Liver (tissue), 9 donors: ENCODE measurements around the gene HOXC10. TPM values are rescaled to one million over a fixed set of nuclear protein-coding genes. Genes with fewer than 3 reads are reported as not detected.

Experiments used
- DNase-seq: peaks from one replicate; pipeline ENCODE4 v3.0.0-alpha.2; 2017; ENCODE audit warnings: low spot score
- H3K27ac ChIP-seq, 2 donors: one replicate each; pipeline ENCODE4 v1.7.0; 2013; ENCODE audit warnings: inconsistent platforms in 2 of 2, low read length in 2 of 2, control low read depth in 1 of 2, low read depth in 1 of 2, mild to moderate bottlenecking in 1 of 2
- H3K27me3 ChIP-seq, 4 donors: one replicate each; pipeline versions ENCODE4 v1.6.1 to v1.7.0; 2013; ENCODE audit warnings: low read length in 3 of 4, inconsistent platforms in 1 of 4, mild to moderate bottlenecking in 1 of 4, moderate library complexity in 1 of 4; ENCODE audit not compliant: control insufficient read depth in 4 of 4, insufficient read depth in 4 of 4
- H3K36me3 ChIP-seq, 4 donors: one replicate each; pipeline versions ENCODE4 v1.6.1 to v1.7.0; 2013; ENCODE audit warnings: low read length in 3 of 4, mild to moderate bottlenecking in 3 of 4, low read depth in 1 of 4, moderate library complexity in 1 of 4; ENCODE audit not compliant: control insufficient read depth in 4 of 4, insufficient read depth in 3 of 4
- H3K4me1 ChIP-seq, 4 donors: one replicate each; pipeline versions ENCODE4 v1.6.1 to v1.7.0; 2013; ENCODE audit warnings: low read length in 3 of 4, mild to moderate bottlenecking in 3 of 4, moderate library complexity in 1 of 4; ENCODE audit not compliant: control insufficient read depth in 4 of 4, insufficient read depth in 4 of 4
- H3K4me3 ChIP-seq, 3 donors: one replicate each; pipeline versions ENCODE4 v1.6.1 to v1.7.0; 2013; ENCODE audit warnings: low read length in 3 of 3, control low read depth in 1 of 3, low read depth in 1 of 3, mild to moderate bottlenecking in 1 of 3
- H3K9ac ChIP-seq, 2 donors: one replicate each; pipeline ENCODE4 v1.7.0; 2013; ENCODE audit warnings: low read length in 2 of 2, mild to moderate bottlenecking in 2 of 2, moderate library complexity in 2 of 2, control low read depth in 1 of 2, low read depth in 1 of 2
- H3K9me3 ChIP-seq, 4 donors: one replicate each; pipeline versions ENCODE4 v1.6.1 to v1.7.0; 2013; ENCODE audit warnings: low read length in 3 of 4; ENCODE audit not compliant: control insufficient read depth in 4 of 4
- EGR1 ChIP-seq, 2 donors: IDR thresholded peaks; 2 replicates each; pipeline ENCODE4 v1.6.1; 2016 to 2018; ENCODE audit warnings: antibody characterized with exemption in 2 of 2, low read depth in 2 of 2
- FOXA1 ChIP-seq: IDR thresholded peaks from 2 replicates; pipeline ENCODE4 v1.6.1; 2016; ENCODE audit warnings: antibody characterized with exemption
- FOXA2 ChIP-seq: IDR thresholded peaks from 2 replicates; pipeline ENCODE4 v1.6.1; 2016; ENCODE audit warnings: antibody characterized with exemption
- HNF4A ChIP-seq, 2 donors: conservative IDR thresholded peaks; 2 replicates each; pipeline ENCODE4 v1.6.1; 2016; ENCODE audit warnings: antibody characterized with exemption in 2 of 2, mild to moderate bottlenecking in 2 of 2
- HNF4G ChIP-seq: IDR thresholded peaks from 2 replicates; pipeline ENCODE4 v1.6.1; 2016; ENCODE audit warnings: antibody characterized with exemption
- JUND ChIP-seq, 2 donors: IDR thresholded peaks; 2 replicates each; pipeline ENCODE4 v1.6.1; 2016; ENCODE audit warnings: antibody characterized with exemption in 2 of 2
- RAD21 ChIP-seq, 2 donors: IDR thresholded peaks; 2 replicates each; pipeline ENCODE4 v1.6.1; 2016; ENCODE audit warnings: antibody characterized with exemption in 2 of 2, mild to moderate bottlenecking in 2 of 2
- RXRA ChIP-seq, 2 donors: IDR thresholded peaks; 2 replicates each; pipeline ENCODE4 v1.6.1; 2017 to 2018; ENCODE audit warnings: antibody characterized with exemption in 2 of 2, mild to moderate bottlenecking in 1 of 2
- SP1 ChIP-seq: IDR thresholded peaks from 2 replicates; pipeline ENCODE4 v1.6.1; 2018; ENCODE audit warnings: antibody characterized with exemption, mild to moderate bottlenecking
- TAF1 ChIP-seq: conservative IDR thresholded peaks from 2 replicates; pipeline ENCODE4 v1.6.1; 2016; ENCODE audit warnings: antibody characterized with exemption, mild to moderate bottlenecking
- YY1 ChIP-seq: IDR thresholded peaks from 2 replicates; pipeline ENCODE4 v1.6.1; 2016; ENCODE audit warnings: antibody characterized with exemption, mild to moderate bottlenecking
- WGBS: extraction: QIAGEN DNeasy Blood & Tissue Kit; methylation state at CpG from one replicate; pipeline ENCODE4 v1.1.7; 2013; 5-methylcytosine and 5-hydroxymethylcytosine counted together
- polyA plus RNA-seq, 2 donors: library from polyadenylated mRNA; stranded (reverse) in 1 of 2; unstranded in 1 of 2; fragments of 200-250 nt in 1 of 2; fragments of >200 nt in 1 of 2; fragmentation: Nextera tagmentation in 1 of 2; extraction: Ambion mirVana in 1 of 2; gene quantifications; one replicate each; pipeline versions ENCODE4 v1.2.1 to v1.2.3, GENCODE V29; 2013 to 2015
- total RNA-seq, 2 donors: library from RNA; depleted of rRNA; stranded (reverse); fragments of >200 nt; gene quantifications; one replicate each; pipeline ENCODE4 v1.2.3, GENCODE V29; 2014
- TF ChIP-seq, protein P1 (sequence below): IDR thresholded peaks from 2 replicates; pipeline ENCODE4 v1.6.1; 2016; ENCODE audit warnings: antibody characterized with exemption
- TF ChIP-seq, protein P2 (sequence below): fragments of 150-350 bp; IDR thresholded peaks from 2 replicates; pipeline ENCODE4 v1.5.1; 2017; ENCODE audit warnings: improper control_type of control experiment, low read depth, low read length; ENCODE audit not compliant: missing input control
- donor health status: healthy.
- donor health status: healthy.
- donor health status: healthy.
- donor health status: healthy.
- donor health status: healthy.

Gene HOXC10
- total and polyA plus RNA-seq, 4 donors, result not detected

DNA sequence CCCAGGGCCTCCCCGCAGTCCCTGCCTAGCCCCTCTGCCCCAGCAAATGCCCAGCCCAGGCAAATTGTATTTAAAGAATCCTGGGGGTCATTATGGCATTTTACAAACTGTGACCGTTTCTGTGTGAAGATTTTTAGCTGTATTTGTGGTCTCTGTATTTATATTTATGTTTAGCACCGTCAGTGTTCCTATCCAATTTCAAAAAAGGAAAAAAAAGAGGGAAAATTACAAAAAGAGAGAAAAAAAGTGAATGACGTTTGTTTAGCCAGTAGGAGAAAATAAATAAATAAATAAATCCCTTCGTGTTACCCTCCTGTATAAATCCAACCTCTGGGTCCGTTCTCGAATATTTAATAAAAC lies 45.5 kb downstream of the HOXC10 start:
- Histone ChIP-seq H3K4me1 (peaks cover 0 to 20% (median 4%) of the 10 kb centered on the region in 4 donors), H3K36me3 (no peaks in the 10 kb centered on the region), H3K9me3 (peaks cover 0 to 3% (median 0%) of the 10 kb centered on the region in 4 donors), H3K4me3 (no peak overlapping the region), H3K27ac (no peak overlapping the region), H3K9ac (no peak overlapping the region), H3K27me3 (peaks cover 13 to 36% (median 28%) of the 10 kb centered on the region in 4 donors)
- DNase-seq, result no peak
- WGBS, result 29% methylated on average over 7 of the region's 7 CpGs
- TF ChIP-seq TAF1 (no peak), HNF4G (no peak), RAD21 (IDR thresholded peaks at IDR 0.05) (no peak), FOXA1 (no peak), FOXA2 (no peak), YY1 (no peak)
- TF ChIP-seq, protein P1, sequence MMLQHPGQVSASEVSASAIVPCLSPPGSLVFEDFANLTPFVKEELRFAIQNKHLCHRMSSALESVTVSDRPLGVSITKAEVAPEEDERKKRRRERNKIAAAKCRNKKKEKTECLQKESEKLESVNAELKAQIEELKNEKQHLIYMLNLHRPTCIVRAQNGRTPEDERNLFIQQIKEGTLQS, result no peak

DNA sequence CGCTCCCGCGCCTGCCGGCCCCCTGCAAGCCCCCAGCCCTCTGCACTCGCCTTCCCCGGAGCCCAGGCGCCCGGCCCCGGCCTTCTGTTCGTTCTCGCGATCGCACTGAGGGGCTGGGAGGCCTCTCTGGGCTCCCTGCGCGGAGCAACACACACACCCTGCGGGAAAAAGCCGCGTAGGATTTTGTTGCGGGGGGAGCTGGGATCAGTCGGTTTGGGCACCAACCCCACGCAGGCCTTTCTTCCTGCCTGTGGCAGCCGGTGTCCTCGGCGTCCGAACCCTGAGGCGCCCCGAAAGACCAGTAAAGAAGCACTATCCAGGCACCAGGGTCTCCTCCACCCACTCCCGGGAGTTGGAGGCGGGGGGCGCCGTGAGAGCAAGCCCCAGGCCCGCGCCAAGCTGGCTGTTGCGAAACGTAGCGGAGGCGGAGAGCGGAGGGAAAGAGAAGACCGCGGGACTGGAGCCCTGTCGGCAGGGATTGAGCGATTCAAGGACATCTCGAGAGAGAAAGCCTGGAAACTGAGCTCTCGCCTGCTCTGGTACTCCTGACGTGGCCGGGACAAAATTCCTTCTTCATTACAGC lies 46.0 kb downstream of the HOXC10 start:
- Histone ChIP-seq H3K4me3 (no peak overlapping the region), H3K27me3 (peaks cover 14 to 32% (median 27%) of the 10 kb centered on the region in 4 donors), H3K36me3 (no peaks in the 10 kb centered on the region), H3K9me3 (peaks cover 0 to 3% (median 0%) of the 10 kb centered on the region in 4 donors), H3K9ac (no peak overlapping the region), H3K4me1 (peaks cover 0 to 20% (median 4%) of the 10 kb centered on the region in 4 donors), H3K27ac (no peak overlapping the region)
- TF ChIP-seq SP1 (no peak), FOXA1 (no peak), EGR1 (IDR thresholded peaks at IDR 0.05; ENCODE audit: low read depth in 2 of 2) (no peak), JUND (IDR thresholded peaks at IDR 0.05) (no peak)
- TF ChIP-seq, protein P2, sequence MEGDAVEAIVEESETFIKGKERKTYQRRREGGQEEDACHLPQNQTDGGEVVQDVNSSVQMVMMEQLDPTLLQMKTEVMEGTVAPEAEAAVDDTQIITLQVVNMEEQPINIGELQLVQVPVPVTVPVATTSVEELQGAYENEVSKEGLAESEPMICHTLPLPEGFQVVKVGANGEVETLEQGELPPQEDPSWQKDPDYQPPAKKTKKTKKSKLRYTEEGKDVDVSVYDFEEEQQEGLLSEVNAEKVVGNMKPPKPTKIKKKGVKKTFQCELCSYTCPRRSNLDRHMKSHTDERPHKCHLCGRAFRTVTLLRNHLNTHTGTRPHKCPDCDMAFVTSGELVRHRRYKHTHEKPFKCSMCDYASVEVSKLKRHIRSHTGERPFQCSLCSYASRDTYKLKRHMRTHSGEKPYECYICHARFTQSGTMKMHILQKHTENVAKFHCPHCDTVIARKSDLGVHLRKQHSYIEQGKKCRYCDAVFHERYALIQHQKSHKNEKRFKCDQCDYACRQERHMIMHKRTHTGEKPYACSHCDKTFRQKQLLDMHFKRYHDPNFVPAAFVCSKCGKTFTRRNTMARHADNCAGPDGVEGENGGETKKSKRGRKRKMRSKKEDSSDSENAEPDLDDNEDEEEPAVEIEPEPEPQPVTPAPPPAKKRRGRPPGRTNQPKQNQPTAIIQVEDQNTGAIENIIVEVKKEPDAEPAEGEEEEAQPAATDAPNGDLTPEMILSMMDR, result no peak
- 8% methylated on average over 46 of the region's 46 CpGs for WGBS
- no peak for DNase-seq

DNA sequence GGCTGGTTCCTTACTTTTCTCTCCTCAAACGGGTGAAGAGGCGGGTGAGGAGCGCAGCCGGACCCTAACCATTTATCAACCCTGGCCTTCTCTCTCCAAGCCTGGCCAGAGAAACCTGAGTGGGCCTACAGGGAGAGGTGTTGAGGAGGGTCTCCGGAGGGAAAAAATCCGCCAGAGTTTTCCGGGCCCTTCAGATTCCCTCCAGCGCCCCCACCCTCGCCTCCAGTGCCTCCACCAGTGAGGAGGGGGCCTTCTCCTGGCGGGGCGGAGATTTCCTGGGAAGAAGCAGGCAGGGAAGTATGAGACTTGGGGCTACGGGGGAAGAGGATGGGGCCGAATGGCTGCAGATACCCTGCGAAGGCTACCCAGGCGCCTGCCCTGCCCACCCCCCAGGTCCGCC lies 46.5 kb downstream of the HOXC10 start:
- WGBS, result 29% methylated on average over 16 of the region's 16 CpGs
- Histone ChIP-seq H3K4me3 (no peak overlapping the region), H3K4me1 (peaks cover 0 to 20% (median 4%) of the 10 kb centered on the region in 4 donors), H3K9ac (no peak overlapping the region), H3K27me3 (peaks cover 14 to 31% (median 27%) of the 10 kb centered on the region in 4 donors), H3K27ac (no peak overlapping the region), H3K9me3 (peaks cover 0 to 3% (median 0%) of the 10 kb centered on the region in 4 donors), H3K36me3 (no peaks in the 10 kb centered on the region)
- TF ChIP-seq RAD21 (IDR thresholded peaks at IDR 0.05) (no peak), HNF4A (conservative IDR thresholded peaks at IDR 0.05) (no peak)
- no peak for DNase-seq

DNA sequence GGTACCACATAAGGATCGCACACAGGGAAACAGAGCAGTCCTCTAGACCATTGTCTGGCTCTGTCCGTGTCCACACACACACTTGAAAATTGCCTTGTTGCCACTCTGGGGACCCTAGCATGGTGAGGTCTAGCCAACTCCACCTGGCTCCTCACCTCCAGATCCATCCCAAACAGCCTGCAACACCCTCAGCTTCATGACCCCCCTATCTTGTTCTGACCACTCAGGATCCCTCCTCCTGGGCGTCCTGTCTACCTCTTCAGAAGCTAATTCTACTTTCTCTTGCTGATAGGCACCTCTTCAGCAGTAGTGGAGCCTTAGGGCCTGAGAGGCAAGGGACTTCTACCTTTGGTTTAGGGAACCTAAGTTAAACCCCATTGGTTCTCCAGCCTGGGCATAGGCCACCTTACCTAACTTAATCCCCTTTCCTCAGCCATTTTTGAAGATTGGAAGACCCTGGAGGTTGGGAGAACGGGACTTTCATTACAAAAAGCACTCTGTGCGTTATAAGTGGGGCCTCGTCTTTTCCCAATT lies 47.2 kb downstream of the HOXC10 start:
- H3K27ac ChIP-seq, result no peak overlapping the region
- peaks cover 0 to 20% (median 4%) of the 10 kb centered on the region in 4 donors for H3K4me1 ChIP-seq
- H3K27me3 ChIP-seq, result peaks cover 14 to 28% (median 24%) of the 10 kb centered on the region in 4 donors

More for the DNA sequence above, 47.2 kb downstream of the HOXC10 start:
- no peak for DNase-seq
- Histone ChIP-seq H3K4me3 (no peak overlapping the region), H3K9ac (no peak overlapping the region), H3K9me3 (peaks cover 0 to 3% (median 0%) of the 10 kb centered on the region in 4 donors), H3K36me3 (no peaks in the 10 kb centered on the region)
- 29% methylated on average over 6 of the region's 6 CpGs for WGBS
- TF ChIP-seq EGR1 (IDR thresholded peaks at IDR 0.05; ENCODE audit: low read depth in 2 of 2) (no peak), SP1 (no peak), RXRA (IDR thresholded peaks at IDR 0.05) (no peak)
- TF ChIP-seq, protein P1, result no peak
